MCF 10A (cell line): ENCODE data around the gene TTC39C. TPM values are rescaled to one million over a fixed set of nuclear protein-coding genes. Genes with fewer than 3 reads are reported as not detected.

ENCODE experiments used
- BruUV-seq: library from RNA; stranded (reverse); fragments of 400-500 nt; replicated peaks from 2 replicates; lab custom pipeline; 2021; lab: Mats Ljungman, UMichigan
- CTCF ChIA-PET: fragments of 300-600 bp; sonication (Branson Sonifier 250); formaldehyde crosslinking; extraction: SDS; loops from one replicate; lab custom pipeline; 2021; ENCODE audit warnings: antibody characterized with exemption, inconsistent platforms; lab: Yijun Ruan, JAX
- POLR2A ChIA-PET: fragments of 300-600, 350-650 bp; sonication (Branson Sonifier 250); formaldehyde crosslinking; extraction: SDS; loops from one replicate; lab custom pipeline; 2020; ENCODE audit warnings: antibody characterized with exemption, inconsistent platforms; lab: Yijun Ruan, JAX
- DNase-seq: peaks from one replicate; pipeline ENCODE4 v3.0.0-alpha.2; 2018; ENCODE audit not compliant: unreplicated experiment
- H3K27ac Mint-ChIP-seq: one replicate; pipeline ENCODE4 v1.8.0; 2022; ENCODE audit warnings: mild to moderate bottlenecking, low read depth, mixed read lengths; ENCODE audit not compliant: unreplicated experiment
- H3K27me3 Mint-ChIP-seq: one replicate; pipeline ENCODE4 v1.8.0; 2022; ENCODE audit warnings: mixed read lengths; ENCODE audit not compliant: insufficient read depth, unreplicated experiment
- H3K36me3 Mint-ChIP-seq: one replicate; pipeline ENCODE4 v1.8.0; 2022; ENCODE audit warnings: mild to moderate bottlenecking, moderate library complexity, mixed read lengths; ENCODE audit not compliant: insufficient read depth, unreplicated experiment
- H3K4me1 Mint-ChIP-seq: one replicate; pipeline ENCODE4 v1.8.0; 2022; ENCODE audit warnings: mixed read lengths; ENCODE audit not compliant: insufficient read depth, unreplicated experiment
- H3K4me3 Mint-ChIP-seq: one replicate; pipeline ENCODE4 v1.8.0; 2022; ENCODE audit warnings: mild to moderate bottlenecking, moderate library complexity, mixed read lengths; ENCODE audit not compliant: unreplicated experiment
- H3K9me3 Mint-ChIP-seq: one replicate; pipeline ENCODE4 v1.8.0; 2022; ENCODE audit warnings: mixed read lengths; ENCODE audit not compliant: unreplicated experiment
- CTCF ChIP-seq: fragments of 200-600 bp; IDR thresholded peaks from one replicate; pipeline ENCODE4 v1.8.0; 2022; ENCODE audit warnings: antibody characterized with exemption, mild to moderate bottlenecking; ENCODE audit not compliant: unreplicated experiment
- intact Hi-C: fragments of 100-400 bp; cut with micrococcal nuclease; formaldehyde crosslinking; loops from 2 replicates; pipeline ENCODE4 v1.14.1; 2022
- total RNA-seq: library from RNA; stranded (reverse); gene quantifications from 2 replicates; pipeline ENCODE4 v1.2.3, GENCODE V29; 2022

Gene TTC39C
- total RNA-seq, 1 experiment from 2014 or later: 12.9 TPM

GRCh38 chr18:24003288-24003687, 11.3 kb upstream of the TTC39C start:
- H3K27ac Mint-ChIP-seq: no peak overlapping the region
- no peak overlapping the region for H3K4me3 Mint-ChIP-seq
- no peak for DNase-seq
- no peaks in the 10 kb centered on the region for H3K36me3 Mint-ChIP-seq
- no peaks in the 10 kb centered on the region for H3K9me3 Mint-ChIP-seq
- H3K27me3 Mint-ChIP-seq: peaks cover 9% of the 10 kb centered on the region
- POLR2A ChIA-PET: interaction anchor here (1.4 kb wide), 1 partner anchor 12 kb away, joined by 4 read pairs; no protein-coding TSS in a partner anchor
- BruUV-seq: no TSS peak
- intact Hi-C loops: no loop called here
- CTCF ChIA-PET: no interaction called here
- H3K4me1 Mint-ChIP-seq: peaks cover 10% of the 10 kb centered on the region
- TF ChIP-seq CTCF: no peak

DNA sequence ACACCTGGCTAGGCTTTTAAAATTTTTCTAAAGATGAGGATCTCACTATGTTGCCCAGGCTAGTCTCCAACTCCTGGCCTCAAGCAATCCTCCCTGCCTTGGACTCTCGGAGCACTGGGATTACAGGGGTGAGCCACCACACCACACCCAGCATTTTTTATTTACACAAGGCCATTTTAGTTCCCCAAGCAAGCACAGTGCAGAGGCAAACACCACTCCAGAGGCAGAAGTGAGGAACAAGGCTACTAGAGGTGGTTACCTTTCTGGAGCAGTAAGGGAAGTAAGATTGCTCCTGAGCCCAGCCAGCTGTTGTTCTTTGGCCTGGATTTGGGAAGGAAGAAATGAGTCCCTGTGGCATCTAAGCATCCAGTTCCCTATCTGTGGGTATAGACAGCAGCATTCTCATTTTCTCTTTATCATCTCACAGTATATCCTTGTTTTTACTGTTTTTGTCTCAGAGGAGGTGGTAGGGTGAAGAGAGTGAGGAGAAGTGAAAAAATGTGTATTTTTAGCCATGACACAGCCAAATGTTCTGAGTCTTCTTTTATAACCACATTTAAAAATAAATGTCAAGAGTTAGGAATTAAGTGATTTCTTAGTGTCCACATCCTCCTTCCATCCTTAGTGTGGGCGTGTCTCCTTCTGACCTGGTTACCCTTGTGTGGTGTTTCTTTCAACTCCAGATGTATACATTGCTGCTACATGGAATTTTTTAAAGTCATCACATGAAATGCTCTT, 10.5 kb upstream of the TTC39C start:
- H3K27ac Mint-ChIP-seq: no peak overlapping the region
- no peak for TF ChIP-seq CTCF
- DNase-seq: no peak
- intact Hi-C loops: no loop called here
- no peaks in the 10 kb centered on the region for H3K9me3 Mint-ChIP-seq
- peaks cover 7% of the 10 kb centered on the region for H3K4me1 Mint-ChIP-seq
- ChIA-PET CTCF (no interaction called here), POLR2A (interaction anchor here (1.4 kb wide), 1 partner anchor 12 kb away, joined by 4 read pairs; no protein-coding TSS in a partner anchor)
- H3K36me3 Mint-ChIP-seq: no peaks in the 10 kb centered on the region
- no peak overlapping the region for H3K4me3 Mint-ChIP-seq
- H3K27me3 Mint-ChIP-seq: peaks cover 17% of the 10 kb centered on the region
- BruUV-seq: no TSS peak

GRCh38 chr18:24006712-24007313, 7.7 kb upstream of the TTC39C start:
- H3K27ac Mint-ChIP-seq: no peak overlapping the region
- ChIA-PET CTCF (interaction anchor here (1.0 kb wide), 1 partner anchor 10 kb away, joined by 4 read pairs; no protein-coding TSS in a partner anchor), POLR2A (interaction anchor here (1.9 kb wide), 1 partner anchor 9 kb away, joined by 11 read pairs; the partner anchor contains the start of gene TTC39C)
- no peaks in the 10 kb centered on the region for H3K36me3 Mint-ChIP-seq
- no peaks in the 10 kb centered on the region for H3K9me3 Mint-ChIP-seq
- H3K4me3 Mint-ChIP-seq: no peak overlapping the region
- no TSS peak for BruUV-seq
- DNase-seq: no peak
- H3K27me3 Mint-ChIP-seq: peaks cover 27% of the 10 kb centered on the region
- H3K4me1 Mint-ChIP-seq: no peaks in the 10 kb centered on the region
- TF ChIP-seq CTCF: no peak
- intact Hi-C loops: no loop called here

DNA sequence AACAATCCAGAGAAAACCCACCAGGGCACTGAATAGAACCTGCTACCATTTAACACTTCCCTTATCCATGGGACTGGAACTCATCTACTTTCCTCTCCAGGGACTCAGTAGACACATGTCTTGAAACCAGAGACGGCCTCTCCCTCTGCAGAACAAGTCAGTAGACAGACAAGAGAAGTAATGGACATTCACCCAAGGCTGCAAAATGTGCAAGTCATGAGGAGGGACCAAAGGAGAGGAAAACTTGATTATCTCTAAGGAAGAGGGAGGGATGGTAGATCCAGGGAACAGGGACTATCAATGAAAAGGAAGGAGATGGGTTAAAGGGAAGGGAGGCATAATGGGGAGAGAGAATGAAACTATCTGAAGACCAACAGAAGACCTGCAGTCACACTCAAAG, 5.3 kb upstream of the TTC39C start:
- DNase-seq: no peak
- ChIA-PET CTCF (no interaction called here), POLR2A (interaction anchor here (0.9 kb wide), 1 partner anchor 11 kb away, joined by 3 read pairs; no protein-coding TSS in a partner anchor)
- no peak for TF ChIP-seq CTCF
- peaks cover 17% of the 10 kb centered on the region for H3K27me3 Mint-ChIP-seq
- no peak overlapping the region for H3K4me3 Mint-ChIP-seq
- no TSS peak for BruUV-seq
- no peaks in the 10 kb centered on the region for H3K9me3 Mint-ChIP-seq
- intact Hi-C loops: no loop called here
- H3K36me3 Mint-ChIP-seq: no peaks in the 10 kb centered on the region
- no peaks in the 10 kb centered on the region for H3K4me1 Mint-ChIP-seq
- no peak overlapping the region for H3K27ac Mint-ChIP-seq
